Suppressor macrophage treated with lipopolysaccharide for 4 hours (primary cell): ENCODE data around the gene TPSB2.

Experiments used
- DNase-seq: peaks from one replicate; pipeline ENCODE4 v3.0.0-alpha.2; 2020

Gene TPSB2

DNA sequence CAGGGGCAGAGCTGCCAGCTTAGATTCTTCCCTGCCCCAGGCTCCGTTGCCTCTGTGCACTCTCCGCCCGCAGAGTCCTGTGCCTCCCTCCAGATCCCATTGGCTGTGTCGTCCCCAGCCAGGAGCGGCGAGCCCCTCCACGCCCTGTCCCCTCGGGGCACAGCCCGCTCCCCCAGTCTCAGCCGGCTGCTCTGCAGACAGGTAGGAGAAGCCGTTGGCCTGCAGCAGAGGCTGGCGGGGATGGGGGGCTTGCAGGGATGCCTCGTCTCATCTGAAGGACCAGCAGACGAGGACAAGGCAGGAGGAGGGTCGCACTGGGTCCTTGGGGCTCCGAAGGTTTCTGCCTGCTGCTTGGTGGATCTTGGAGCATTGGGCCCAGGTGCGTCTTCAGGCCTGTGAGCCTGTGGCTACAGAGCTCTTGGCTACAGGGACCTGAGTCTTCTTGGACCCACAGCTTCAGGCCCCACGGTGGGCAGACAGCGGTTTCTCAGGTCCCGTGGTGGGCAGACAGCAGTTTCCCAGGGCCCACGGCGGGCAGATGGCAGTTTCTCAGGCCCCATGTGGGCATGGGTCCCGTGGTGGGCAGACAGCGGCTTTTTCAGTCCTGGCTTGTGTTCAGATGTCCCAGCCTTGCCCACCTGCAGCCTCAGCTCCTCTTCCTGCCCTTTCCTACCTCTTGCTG lies 10.9 kb downstream of the TPSB2 start:
- DNase-seq = no peak

DNA sequence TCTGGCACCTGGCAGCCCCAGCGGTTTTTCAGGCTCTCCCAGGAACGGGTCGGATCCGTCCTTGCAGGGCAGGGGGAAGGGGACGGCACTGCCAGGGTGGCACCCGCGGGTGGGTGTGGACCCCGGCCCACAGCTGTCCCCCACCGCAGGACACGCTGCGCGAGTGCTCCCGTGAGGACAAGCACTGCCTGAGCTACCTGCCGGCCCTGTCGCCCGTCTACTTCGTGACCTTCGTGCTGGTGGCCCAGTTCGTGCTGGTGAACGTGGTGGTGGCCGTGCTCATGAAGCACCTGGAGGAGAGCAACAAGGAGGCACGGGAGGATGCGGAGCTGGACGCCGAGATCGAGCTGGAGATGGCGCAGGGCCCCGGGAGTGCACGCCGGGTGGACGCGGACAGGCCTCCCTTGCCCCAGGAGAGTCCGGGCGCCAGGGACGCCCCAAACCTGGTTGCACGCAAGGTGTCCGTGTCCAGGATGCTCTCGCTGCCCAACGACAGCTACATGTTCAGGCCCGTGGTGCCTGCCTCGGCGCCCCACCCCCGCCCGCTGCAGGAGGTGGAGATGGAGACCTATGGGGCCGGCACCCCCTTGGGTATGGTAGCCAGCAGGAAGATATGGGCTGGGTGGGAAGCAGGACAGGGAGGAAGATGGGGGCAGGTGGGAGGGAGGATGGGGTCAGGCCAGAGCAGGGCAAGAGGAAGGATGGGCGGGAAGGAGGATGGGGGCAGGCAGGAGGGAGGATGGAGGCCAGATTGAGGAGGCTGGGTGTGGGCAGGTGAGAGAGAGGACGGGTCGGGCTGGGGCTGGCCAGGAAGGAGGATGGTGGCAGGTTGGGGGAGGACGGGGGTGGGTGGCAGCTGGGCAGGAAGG lies 11.7 kb downstream of the TPSB2 start:
- no peak for DNase-seq

DNA sequence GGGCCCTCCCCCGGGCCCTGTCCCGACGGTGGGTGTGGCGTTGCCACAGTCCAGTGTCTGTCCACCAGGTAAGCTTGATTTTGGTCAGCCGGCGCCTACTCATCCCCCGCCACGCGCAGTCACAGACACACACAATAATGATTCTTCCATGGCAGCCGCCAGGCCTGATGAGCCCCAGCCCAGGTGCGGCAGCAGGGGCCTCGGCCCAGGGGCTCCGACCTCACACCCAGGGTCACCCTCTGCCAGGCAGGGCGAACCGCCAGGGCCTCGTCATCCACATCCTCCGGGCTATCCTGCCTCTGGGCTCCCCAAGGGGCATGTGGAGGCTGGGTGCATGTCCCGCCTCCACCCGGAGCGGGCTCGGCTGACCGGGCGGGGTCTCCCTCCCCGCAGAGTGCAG lies 12.5 kb downstream of the TPSB2 start:
- no peak for DNase-seq

DNA sequence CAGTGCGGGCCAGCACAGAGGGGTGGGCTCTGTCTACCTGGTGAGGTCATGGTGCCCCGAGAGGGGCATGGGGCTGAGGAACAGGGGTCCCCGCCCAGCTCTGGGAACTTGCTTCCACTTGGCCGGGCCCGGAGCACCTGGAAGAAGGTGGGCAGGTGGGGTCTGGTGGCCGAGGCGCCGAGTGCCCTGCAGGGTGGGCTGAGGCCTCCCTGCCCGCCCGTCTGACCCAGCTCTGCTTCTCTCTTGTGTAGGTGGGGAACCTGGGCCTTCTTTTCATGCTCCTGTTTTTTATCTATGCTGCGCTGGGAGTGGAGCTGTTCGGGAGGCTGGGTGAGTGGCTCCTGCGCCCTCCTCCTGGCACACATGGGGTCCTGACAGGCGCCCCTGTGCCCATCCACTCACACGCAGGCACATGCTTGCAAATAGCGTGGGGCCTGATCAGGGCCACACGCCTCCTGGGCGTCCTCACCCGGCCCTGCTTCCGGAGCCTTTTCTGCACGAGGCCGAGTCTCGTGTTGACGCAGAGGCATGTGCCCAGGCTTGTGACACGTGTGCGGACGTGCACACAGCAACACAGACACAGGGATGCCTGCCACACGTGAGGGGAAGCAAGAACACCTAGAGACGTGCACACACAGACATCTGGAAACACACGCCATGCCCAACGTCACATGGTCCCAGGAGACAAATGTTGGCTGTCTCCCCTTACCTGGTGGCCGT lies 13.1 kb downstream of the TPSB2 start:
- DNase-seq = no peak

DNA sequence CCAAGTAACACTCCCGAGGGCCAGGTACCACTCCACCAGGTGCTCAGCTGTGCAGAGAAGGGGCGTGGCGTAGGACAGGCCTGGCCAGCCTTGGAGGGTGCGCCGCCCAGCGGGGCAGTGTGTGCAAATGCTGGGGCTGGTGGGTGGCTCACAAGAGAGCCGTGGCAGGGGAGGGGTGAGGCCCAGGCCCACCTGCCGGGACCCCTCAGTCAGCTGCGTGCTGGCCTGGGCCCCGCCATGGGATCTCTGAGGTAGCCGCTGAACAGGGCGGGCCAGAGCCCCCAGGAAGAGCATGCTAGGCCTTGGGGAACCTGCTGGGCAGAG lies 13.7 kb downstream of the TPSB2 start:
- no peak for DNase-seq

DNA sequence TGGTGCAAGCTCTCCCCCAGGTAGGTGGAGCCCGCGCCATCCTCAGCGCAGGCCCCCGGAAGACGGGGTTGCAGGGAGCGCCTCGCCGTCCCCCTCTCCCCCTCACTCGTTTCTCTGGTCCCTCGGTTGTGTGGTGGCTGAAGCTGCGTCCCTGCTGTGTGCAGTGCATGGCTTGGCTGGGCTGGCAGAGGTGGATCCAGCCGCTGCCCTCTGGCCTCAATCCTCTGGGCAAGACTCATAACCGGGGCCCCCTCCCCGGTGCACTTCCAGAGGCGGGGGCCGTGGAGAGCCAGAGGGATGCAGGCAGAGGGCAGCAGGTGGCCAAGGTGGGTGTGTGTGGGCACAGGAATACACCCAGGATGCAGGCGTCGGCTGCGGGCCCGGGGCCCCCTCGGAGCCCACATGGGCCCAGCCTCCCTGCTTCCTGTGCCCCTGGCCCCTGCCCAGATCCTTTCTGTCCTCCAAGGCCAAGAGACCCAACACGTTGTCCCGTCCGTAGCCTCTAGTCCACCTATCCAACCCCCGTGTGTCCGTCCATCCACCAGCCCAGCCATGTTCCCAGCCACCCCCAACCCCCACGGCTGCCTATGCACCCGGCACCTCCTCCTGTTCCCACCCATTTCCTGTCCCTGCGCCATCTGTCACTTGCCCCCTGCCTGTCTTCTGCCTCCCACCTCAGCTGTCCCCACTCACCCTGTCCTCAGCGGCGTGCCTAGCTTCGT lies 14.2 kb downstream of the TPSB2 start:
- no peak for DNase-seq

DNA sequence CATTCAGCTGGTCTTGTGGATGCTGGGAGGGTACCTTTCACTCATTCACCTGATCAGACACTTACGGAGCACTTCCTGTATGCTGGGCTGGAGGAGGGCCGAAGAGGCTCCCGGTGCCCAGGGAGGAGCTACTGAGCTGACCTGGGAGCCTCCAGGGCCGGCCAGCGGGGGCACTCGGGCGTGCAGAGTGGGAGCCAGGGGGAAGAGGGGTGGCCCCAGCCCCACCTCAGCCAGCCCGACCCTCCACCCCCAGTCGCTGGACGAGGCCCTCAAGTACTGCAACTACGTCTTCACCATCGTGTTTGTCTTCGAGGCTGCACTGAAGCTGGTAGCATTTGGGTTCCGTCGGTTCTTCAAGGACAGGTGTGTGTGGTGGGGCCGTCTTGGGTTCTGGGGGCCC lies 15.3 kb downstream of the TPSB2 start:
- no peak for DNase-seq

DNA sequence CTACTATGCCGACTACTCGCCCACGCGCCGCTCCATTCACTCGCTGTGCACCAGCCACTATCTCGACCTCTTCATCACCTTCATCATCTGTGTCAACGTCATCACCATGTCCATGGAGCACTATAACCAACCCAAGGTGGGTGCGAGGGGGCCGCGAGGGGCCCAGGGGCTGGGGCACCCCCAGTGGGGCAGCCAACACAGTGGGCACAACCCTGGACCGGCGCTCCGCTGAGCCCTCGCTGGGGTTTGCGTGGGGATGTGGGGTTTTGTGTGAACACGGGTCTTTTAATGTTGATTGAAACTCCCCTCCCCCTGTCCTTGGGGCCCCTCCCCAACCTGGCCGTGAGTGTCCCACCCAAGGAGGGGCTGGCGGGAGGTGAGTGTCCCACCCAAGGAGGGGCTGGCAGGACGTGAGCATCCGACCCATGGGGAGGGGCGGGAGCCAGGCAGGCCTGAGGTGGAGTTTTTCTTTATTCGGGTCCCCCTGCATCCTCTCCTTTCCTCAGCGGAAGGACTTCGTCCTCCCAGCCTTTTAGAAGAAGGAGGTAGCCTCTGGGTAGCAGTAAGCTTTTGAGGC lies 16.1 kb downstream of the TPSB2 start:
- DNase-seq = no peak

DNA sequence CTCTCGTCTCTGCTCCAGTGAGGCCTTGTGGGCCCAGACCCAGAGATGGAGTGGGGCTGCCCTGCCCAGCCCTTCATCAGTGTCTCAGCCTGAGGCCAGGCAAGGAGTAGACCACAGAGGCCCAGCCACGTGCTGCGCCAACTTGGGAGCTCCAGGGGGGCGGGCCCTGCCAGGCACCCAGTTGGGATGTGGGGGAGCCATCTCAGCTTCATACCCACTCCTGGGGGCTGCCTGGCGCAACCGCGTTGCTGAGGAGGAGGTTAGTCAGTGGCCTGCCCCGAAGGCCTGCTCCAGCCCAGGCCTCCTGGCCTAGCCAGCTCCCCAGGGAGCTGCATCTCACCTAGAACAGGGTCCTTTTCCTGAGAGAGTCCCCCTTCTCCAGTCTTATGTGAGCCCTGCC lies 16.8 kb downstream of the TPSB2 start:
- no peak for DNase-seq

DNA sequence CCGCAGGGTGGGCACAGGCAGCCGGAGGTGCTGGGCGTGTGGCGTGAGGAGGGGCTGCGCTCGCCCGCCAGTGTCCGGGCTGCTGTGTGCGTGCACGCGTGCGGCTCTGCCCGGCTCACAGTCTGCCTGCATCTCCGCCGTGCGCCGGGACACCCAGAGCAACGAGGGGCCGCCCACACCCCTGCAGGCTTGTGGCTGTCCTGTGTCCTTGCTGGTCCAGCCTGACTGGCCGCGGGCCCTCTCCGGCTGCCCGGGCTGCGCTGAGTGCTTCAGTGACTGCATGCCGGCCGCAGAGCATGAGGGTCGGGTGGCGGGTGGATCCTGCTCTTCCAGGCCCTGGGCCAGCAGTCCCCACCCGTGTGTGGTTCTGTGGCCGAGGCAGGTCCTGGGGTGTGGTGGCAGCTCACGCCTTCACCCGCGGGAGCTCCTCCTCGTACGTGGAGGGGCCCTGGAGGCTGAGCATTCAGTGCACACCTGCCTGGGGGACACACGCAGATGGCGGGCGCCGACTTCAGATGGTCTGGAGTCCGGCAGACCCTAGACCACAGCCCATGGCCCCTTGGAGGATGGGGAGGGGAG lies 17.3 kb downstream of the TPSB2 start:
- DNase-seq = no peak

DNA sequence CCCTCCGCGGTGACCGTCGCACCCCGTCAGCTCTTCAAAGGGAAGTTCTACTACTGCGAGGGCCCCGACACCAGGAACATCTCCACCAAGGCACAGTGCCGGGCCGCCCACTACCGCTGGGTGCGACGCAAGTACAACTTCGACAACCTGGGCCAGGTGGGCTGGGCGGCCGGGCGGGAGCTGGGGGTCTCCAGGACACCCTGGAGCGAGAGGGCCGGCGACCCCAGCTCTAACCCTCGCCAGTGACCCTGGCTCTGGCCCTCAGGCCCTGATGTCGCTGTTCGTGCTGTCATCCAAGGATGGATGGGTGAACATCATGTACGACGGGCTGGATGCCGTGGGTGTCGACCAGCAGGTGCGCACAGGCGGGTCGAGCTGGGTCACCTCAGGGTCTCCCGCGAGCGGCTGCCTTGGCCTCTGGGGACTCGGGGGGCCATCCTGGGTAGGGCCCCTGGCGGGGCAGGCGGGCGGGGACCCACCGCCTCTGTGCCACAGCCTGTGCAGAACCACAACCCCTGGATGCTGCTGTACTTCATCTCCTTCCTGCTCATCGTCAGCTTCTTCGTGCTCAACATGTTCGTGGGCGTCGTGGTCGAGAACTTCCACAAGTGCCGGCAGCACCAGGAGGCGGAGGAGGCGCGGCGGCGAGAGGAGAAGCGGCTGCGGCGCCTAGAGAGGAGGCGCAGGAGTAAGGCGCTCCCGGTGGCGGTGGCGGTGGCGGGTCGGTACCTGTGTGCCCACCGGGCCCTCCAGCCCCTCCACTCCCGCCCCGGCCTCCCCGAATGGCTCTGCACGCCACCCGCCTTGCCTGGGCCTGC lies 18.3 kb downstream of the TPSB2 start:
- no peak for DNase-seq

DNA sequence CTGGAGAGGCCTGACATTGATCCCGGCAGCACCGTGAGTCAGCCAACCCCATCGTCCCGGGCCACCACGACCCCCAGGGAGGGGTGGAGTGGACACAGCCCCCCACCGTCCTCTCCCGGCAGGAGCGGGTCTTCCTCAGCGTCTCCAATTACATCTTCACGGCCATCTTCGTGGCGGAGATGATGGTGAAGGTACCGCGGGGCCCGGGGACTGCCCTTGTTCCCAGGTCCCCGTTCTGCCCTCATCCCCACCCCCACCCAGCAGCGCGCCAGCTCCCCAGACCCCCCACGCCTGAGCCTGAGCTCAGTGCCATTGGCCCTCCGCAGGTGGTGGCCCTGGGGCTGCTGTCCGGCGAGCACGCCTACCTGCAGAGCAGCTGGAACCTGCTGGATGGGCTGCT lies 19.5 kb downstream of the TPSB2 start:
- no peak for DNase-seq

DNA sequence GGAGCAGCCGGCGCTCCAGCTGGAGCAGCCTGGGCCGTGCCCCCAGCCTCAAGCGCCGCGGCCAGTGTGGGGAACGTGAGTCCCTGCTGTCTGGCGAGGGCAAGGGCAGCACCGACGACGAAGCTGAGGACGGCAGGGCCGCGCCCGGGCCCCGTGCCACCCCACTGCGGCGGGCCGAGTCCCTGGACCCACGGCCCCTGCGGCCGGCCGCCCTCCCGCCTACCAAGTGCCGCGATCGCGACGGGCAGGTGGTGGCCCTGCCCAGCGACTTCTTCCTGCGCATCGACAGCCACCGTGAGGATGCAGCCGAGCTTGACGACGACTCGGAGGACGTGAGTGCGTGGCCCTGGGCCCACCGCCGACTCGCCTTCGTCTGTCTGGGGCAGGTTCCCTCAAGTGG lies 20.9 kb downstream of the TPSB2 start:
- DNase-seq = no peak

DNA sequence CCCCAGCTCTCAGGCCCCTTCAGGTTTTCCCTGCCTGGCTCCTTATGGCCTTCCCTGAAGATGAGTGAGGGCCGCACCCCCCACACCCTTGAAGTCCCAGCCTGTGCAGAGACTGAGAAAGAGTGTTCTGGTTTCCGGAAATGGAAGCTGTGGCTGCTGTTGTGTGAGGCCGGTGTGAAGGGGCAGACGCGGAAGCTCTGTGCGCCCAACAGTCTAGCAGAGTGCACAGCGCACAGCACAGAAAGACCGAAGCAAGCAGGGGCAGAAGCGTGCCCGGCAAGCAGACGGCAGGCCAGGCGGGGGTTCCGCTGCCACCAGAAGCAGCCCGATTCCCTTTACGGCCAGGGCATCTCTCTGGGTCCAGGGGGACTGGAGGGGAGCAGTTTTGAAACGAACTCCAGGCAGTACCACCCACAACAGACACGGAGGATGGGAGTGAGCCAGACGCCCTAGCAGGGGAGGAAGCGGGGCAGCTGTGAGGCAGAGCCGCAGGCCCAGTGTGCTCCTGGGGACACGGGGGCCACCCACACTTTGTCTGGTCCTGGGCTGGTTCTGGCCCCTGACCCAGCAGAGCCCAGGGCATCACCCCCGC lies 21.6 kb downstream of the TPSB2 start:
- no peak for DNase-seq

DNA sequence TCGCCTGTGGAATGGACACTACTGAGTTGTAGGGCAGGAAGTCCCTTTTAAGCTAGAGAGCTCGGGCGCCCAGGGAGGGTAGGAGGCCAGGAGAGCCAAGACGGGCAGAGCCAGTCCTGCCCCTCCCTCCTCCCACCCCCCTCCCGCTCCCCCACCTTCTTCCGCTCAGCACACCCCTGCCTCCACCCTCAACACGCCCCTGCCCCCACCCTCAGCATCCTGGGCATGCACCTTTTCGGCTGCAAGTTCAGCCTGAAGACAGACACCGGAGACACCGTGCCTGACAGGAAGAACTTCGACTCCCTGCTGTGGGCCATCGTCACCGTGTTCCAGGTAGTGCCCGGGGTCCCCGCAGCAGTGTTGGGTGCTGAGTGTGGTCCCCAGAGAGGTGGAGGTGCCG lies 23.2 kb downstream of the TPSB2 start:
- no peak for DNase-seq

DNA sequence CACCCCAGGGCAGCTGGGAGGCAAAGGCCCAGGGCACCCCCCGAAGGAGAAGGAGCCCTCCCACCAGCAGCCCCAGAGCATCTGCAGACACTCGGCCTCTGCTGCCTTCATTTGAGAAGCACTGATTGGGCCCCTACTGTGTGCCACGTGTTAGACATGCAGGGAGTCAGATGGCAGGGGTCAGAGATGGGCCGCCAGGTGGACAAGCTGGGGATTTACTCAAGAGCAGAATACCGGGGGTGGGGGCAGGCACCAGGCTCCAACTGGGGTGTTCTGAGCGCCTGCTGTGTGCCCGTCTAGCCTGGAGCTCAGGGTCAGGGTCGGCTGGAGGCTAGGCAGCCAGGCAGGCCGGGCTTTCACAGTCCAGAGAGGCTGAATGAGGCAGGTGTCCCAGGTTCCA lies 23.7 kb downstream of the TPSB2 start:
- no peak for DNase-seq

DNA sequence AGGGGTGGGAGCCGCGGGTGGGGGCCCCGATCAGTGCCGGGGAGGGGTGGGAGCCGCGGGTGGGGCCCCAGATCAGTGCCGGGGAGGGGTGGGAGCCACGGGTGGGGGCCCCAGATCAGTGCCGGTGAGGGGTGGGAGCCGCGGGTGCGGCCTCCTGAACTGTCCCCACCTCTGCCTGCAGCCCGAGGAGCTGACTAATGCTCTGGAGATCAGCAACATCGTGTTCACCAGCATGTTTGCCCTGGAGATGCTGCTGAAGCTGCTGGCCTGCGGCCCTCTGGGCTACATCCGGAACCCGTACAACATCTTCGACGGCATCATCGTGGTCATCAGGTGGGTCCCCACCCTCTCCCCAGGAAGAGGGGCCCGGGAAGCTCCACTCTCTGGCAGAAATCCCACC lies 25.1 kb downstream of the TPSB2 start:
- DNase-seq = no peak

DNA sequence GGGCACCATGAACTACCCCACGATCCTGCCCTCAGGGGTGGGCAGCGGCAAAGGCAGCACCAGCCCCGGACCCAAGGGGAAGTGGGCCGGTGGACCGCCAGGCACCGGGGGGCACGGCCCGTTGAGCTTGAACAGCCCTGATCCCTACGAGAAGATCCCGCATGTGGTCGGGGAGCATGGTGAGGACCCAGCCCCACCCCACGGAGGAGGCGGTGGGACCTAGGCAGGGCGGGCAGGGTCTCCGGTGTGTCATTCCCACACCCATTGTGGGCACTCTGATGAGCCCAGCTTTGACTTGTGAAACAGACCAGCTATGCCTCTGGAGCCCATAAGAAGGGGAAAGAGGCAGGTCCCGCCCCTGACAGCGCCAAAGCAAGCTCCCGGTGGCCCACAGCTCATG lies 27.7 kb downstream of the TPSB2 start:
- DNase-seq = no peak

DNA sequence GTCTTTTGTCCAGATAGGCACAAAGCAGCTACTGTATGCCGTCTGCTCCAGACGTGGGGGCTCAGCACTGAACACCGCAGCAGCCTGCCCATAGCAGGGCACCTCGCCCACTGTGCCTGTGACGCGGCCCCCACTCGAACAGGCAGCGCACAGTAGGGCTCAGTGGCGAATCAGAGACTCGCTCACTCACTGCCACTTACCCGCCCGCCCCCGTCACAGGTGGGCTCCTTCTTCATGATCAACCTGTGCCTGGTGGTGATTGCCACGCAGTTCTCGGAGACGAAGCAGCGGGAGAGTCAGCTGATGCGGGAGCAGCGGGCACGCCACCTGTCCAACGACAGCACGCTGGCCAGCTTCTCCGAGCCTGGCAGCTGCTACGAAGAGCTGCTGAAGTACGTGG lies 28.5 kb downstream of the TPSB2 start:
- DNase-seq = no peak

DNA sequence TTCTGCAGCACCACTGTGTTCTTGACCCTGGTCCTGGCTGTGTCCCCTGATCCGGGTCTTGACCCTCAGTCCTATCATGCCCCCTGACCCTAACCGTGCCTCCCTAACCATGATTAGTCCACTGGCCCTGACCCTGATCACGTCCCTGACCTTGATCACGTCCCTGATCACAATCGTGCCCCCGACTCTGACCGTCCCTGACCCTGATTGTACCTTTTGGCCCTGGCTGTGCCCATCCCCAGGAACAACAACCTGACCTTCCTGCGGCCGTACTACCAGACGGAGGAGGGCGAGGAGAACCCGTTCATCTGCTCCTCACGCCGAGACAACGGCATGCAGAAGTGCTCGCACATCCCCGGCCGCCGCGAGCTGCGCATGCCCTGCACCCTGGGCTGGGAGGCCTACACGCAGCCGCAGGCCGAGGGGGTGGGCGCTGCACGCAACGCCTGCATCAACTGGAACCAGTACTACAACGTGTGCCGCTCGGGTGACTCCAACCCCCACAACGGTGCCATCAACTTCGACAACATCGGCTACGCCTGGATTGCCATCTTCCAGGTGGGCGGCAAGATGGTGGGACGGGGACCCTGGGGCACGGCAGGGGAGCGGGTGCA lies 29.9 kb downstream of the TPSB2 start:
- no peak for DNase-seq
